ENCODE results near the gene IL17RB.

- TF ChIP-seq CTCF (IDR thresholded peaks at IDR 0.05; ENCODE audit: insufficient read depth, low read length, poor library complexity, severe bottlenecking) (no peak), EZH2phosphoT487 (conservative IDR thresholded peaks at IDR 0.05; ENCODE audit: low read length) (no peak)
Measured at GRCh38 chr3:53801319-53801718, 45.0 kb upstream of the IL17RB start.
